Brain microvascular endothelial cell (primary cell): ENCODE data around the gene GALC.

Source experiments
- DNase-seq: peaks from one replicate; pipeline ENCODE4 v3.0.0-alpha.2; 2020
- H3K27ac ChIP-seq: fragments of 250-450 bp; sonication (Bioruptor Pico); 2 replicates; pipeline ENCODE4 v1.5.1; 2020; ENCODE audit warnings: mild to moderate bottlenecking, moderate library complexity
- H3K27me3 ChIP-seq: fragments of 250-450 bp; sonication (Bioruptor Pico); replicated peaks from 2 replicates; pipeline ENCODE4 v1.5.1; 2020; ENCODE audit warnings: mild to moderate bottlenecking
- H3K36me3 ChIP-seq: fragments of 250-450 bp; sonication (Bioruptor Pico); replicated peaks from 2 replicates; pipeline ENCODE4 v1.5.1; 2020; ENCODE audit warnings: mild to moderate bottlenecking
- H3K4me3 ChIP-seq: 2 replicates; pipeline ENCODE4 v1.5.1; 2011; ENCODE audit warnings: low read depth, mild to moderate bottlenecking, control low read depth, low read length, moderate library complexity
- CTCF ChIP-seq: IDR thresholded peaks from 2 replicates; pipeline ENCODE4 v1.5.1; 2011; ENCODE audit warnings: low read depth, mild to moderate bottlenecking, moderate library complexity, low read length, control low read depth, inconsistent platforms; ENCODE audit errors: missing control alignments
- in situ Hi-C: cut with HindIII; loops from 2 replicates; pipeline ENCODE4 v1.10.0; 2017; ENCODE audit warnings: low sequenced_read_pairs, low pct_ligation_motif_present

GALC gene

GRCh38 chr14:88005978-88006851 lies 13.2 kb upstream of the GALC start:
- no peaks in the 10 kb centered on the region for H3K27me3 ChIP-seq
- no peak overlapping the region for H3K4me3 ChIP-seq
- TF ChIP-seq CTCF, result no peak
- no peak for DNase-seq
- H3K27ac ChIP-seq, result no peak overlapping the region
- in situ Hi-C loops, result no loop called here
- no peaks in the 10 kb centered on the region for H3K36me3 ChIP-seq

- Histone ChIP-seq H3K4me3 (no peak within 1 kb of the TSS), H3K27ac (no peak within 1 kb of the TSS), H3K27me3 (no peaks in the 10 kb centered on the region), H3K36me3 (no peaks in the 10 kb centered on the region)
- no peak for TF ChIP-seq CTCF
- no peak for DNase-seq
- in situ Hi-C loops, result no loop called here
These were observed 12.1 kb upstream of the GALC start, which contains the start of gene GPR65 for GRCh38 chr14:88005050-88005481. TSS of gene GPR65 (plus strand) at chr14:88005135. CDS start at chr14:88010848, 5,713 bp downstream.

- Histone ChIP-seq H3K36me3 (no peaks in the 10 kb centered on the region), H3K27me3 (no peaks in the 10 kb centered on the region), H3K27ac (no peak overlapping the region), H3K4me3 (no peak overlapping the region)
- DNase-seq, result no peak
- no peak for TF ChIP-seq CTCF
- in situ Hi-C loops, result no loop called here
These were observed 11.6 kb upstream of the GALC start for GRCh38 chr14:88004506-88005036.

- no peak for TF ChIP-seq CTCF
- no peak for DNase-seq
- no peak overlapping the region for H3K27ac ChIP-seq
- no peaks in the 10 kb centered on the region for H3K27me3 ChIP-seq
- no peaks in the 10 kb centered on the region for H3K36me3 ChIP-seq
- H3K4me3 ChIP-seq, result no peak overlapping the region
- in situ Hi-C loops, result no loop called here
These were observed 10.4 kb upstream of the GALC start for GRCh38 chr14:88003425-88003824.

GRCh38 chr14:88002421-88003075 lies 9.6 kb upstream of the GALC start:
- in situ Hi-C loops, result no loop called here
- Histone ChIP-seq H3K36me3 (no peaks in the 10 kb centered on the region), H3K27ac (no peak overlapping the region), H3K4me3 (no peak overlapping the region), H3K27me3 (no peaks in the 10 kb centered on the region)
- TF ChIP-seq CTCF, result no peak
- no peak for DNase-seq
